ENCODE results near the gene NOX1. TPM values are rescaled to one million over a fixed set of nuclear protein-coding genes. Genes with fewer than 3 reads are reported as not detected.
"Not testable (repeated sequence)": the region's sequence is repeated elsewhere in the genome, so short reads cannot be mapped to it uniquely, and the experiment has no call there.

The NOX1 gene
- total RNA-seq, 1 experiment from 2014 or later, result not detected

GRCh38 chrX:100797359-100797758 lies 76.8 kb downstream of the NOX1 start:
- no peaks in the 10 kb centered on the region for H3K9me2 ChIP-seq (ENCODE audit: insufficient read depth)
- no peaks in the 10 kb centered on the region for H3K79me2 ChIP-seq (ENCODE audit: low read depth)
- H3K4me1 ChIP-seq (replicated peaks; ENCODE audit: insufficient read depth), result no peaks in the 10 kb centered on the region
- no peak overlapping the region for H2AFZ ChIP-seq
- no peak overlapping the region for H3K4me3 ChIP-seq
- H3K36me3 ChIP-seq (ENCODE audit: low read depth), result no peaks in the 10 kb centered on the region
- intact Hi-C loops (cut with micrococcal nuclease; ENCODE audit: unreplicated experiment), result no loop called here
- no peaks in the 10 kb centered on the region for H4K20me1 ChIP-seq (ENCODE audit: insufficient read depth)
- no peak for DNase-seq
- no peak overlapping the region for H3K4me2 ChIP-seq
- TF ChIP-seq EZH2 (IDR thresholded peaks at IDR 0.05; ENCODE audit: low read depth) (no peak), CTCF (conservative IDR thresholded peaks at IDR 0.05) (no peak)
- no peaks in the 10 kb centered on the region for H3K27me3 ChIP-seq (ENCODE audit: insufficient read depth, low read depth)
- no TSS peak for BruUV-seq (replicated peaks)
- CTCF ChIA-PET, result no interaction called here
- H3F3A ChIP-seq (ENCODE audit: insufficient read depth, low read depth), result no peaks in the 10 kb centered on the region
- H3K9me3 ChIP-seq (ENCODE audit: insufficient read depth, low read depth), result no peaks in the 10 kb centered on the region
- POLR2A ChIA-PET (ENCODE audit: unreplicated experiment), result no interaction called here
- no peak overlapping the region for H3K27ac ChIP-seq

- CTCF ChIA-PET; H3K27me3 ChIP-seq (ENCODE audit: insufficient read depth, low read depth); H3K4me1 ChIP-seq (replicated peaks; ENCODE audit: insufficient read depth); H3K4me3 ChIP-seq; H2AFZ ChIP-seq; H3K36me3 ChIP-seq (ENCODE audit: low read depth); H3K27ac ChIP-seq; H4K20me1 ChIP-seq (ENCODE audit: insufficient read depth); H3F3A ChIP-seq (ENCODE audit: insufficient read depth, low read depth); H3K79me2 ChIP-seq (ENCODE audit: low read depth); POLR2A ChIA-PET (ENCODE audit: unreplicated experiment); BruUV-seq (replicated peaks); H3K4me2 ChIP-seq; H3K9me2 ChIP-seq (ENCODE audit: insufficient read depth); intact Hi-C loops (cut with micrococcal nuclease; ENCODE audit: unreplicated experiment); DNase-seq; H3K9me3 ChIP-seq (ENCODE audit: insufficient read depth, low read depth): not testable (repeated sequence)
Measured at GRCh38 chrX:100796371-100796770, 77.8 kb downstream of the NOX1 start.

Other genes starting within 250 kb of the NOX1 start
- 49.6 and 52.2 TPM in 2 replicates for gene TSPAN6, start 237.6 kb downstream of the NOX1 start, total RNA-seq (2021)
- gene SRPX2, start 230.2 kb downstream of the NOX1 start, total RNA-seq (2021), result 65.9 and 77.8 TPM in 2 replicates
- 23.4 and 23.6 TPM in 2 replicates for gene SYTL4, start 142.2 kb downstream of the NOX1 start, total RNA-seq (2021)
- gene CSTF2, start 54.0 kb downstream of the NOX1 start, total RNA-seq (2021), result 18.5 and 24.1 TPM in 2 replicates
- 1.2 and 1.4 TPM in 2 replicates for gene XKRX, start 54.6 kb upstream of the NOX1 start, total RNA-seq (2021)
- gene ARL13A, start 95.3 kb upstream of the NOX1 start, total RNA-seq (2021), result not detected in 2 replicates
- gene TRMT2B, start 177.8 kb upstream of the NOX1 start, total RNA-seq (2021), result 31.6 and 38.1 TPM in 2 replicates
- gene TMEM35A, start 204.5 kb upstream of the NOX1 start, total RNA-seq (2021), result not detected in 2 replicates
- 18.0 and 26.1 TPM in 2 replicates for gene CENPI, start 223.8 kb upstream of the NOX1 start, total RNA-seq (2021)

Measured in PC-9 (cell line).